ENCODE results near the gene FAM131B. TPM values are rescaled to one million over a fixed set of nuclear protein-coding genes. Genes with fewer than 3 reads are reported as not detected.

FAM131B gene
- total RNA-seq, 1 experiment from 2014 or later, result 17.3 TPM

- no peak overlapping the region for H3K27ac ChIP-seq (ENCODE audit: insufficient read length, low read depth, low read length)
- H4K5ac ChIP-seq (ENCODE audit: insufficient read length, low read depth, low read length), result no peak overlapping the region
- peaks cover 18 to 19% of the 10 kb centered on the region in 2 experiments for H3K4me1 Mint-ChIP-seq
Observed at GRCh38 chr7:143363016-143363937, 764 bp upstream of the FAM131B start.

More at GRCh38 chr7:143363016-143363937, 764 bp upstream of the FAM131B start:
- no peaks in the 10 kb centered on the region for H4K20me1 ChIP-seq (ENCODE audit: control insufficient read depth, insufficient read depth, insufficient read length)
- no peaks in the 10 kb centered on the region for H3K79me1 ChIP-seq (ENCODE audit: insufficient read depth, low read depth, low read length, poor library complexity, severe bottlenecking)
- peaks cover 7% of the 10 kb centered on the region for H3K23me2 ChIP-seq (ENCODE audit: insufficient read length, low read depth, low read length, poor library complexity, severe bottlenecking)
- no peak for TF ChIP-seq CTCF (conservative IDR thresholded peaks at IDR 0.05)
- H3K4ac ChIP-seq (ENCODE audit: low read depth, low read length), result no peak overlapping the region
- no peak overlapping the region for H4K91ac ChIP-seq (ENCODE audit: insufficient read length, low read depth, low read length)
- no peak overlapping the region for H2AFZ ChIP-seq (ENCODE audit: low read length)
- H3T11ph ChIP-seq (ENCODE audit: low read length), result no peak overlapping the region
- no peak overlapping the region for H2BK20ac ChIP-seq (ENCODE audit: low read depth, low read length, poor library complexity, severe bottlenecking)
- no peak overlapping the region for H2AK5ac ChIP-seq (ENCODE audit: insufficient read length, low read length)
- Mint-ChIP-seq H3K4me3 (peak overlapping the region; percentile 76 to 79), H3K36me3 (ENCODE audit: insufficient read depth in 1 of 3, low read depth in 3 of 3) (peaks cover 12 to 22% (median 19%) of the 10 kb centered on the region in 3 experiments), H3K9me3 (no peaks in the 10 kb centered on the region), H3K27me3 (ENCODE audit: low read depth) (peaks cover 45% of the 10 kb centered on the region), H3K27ac (no peak overlapping the region)
- no CpG with 5 or more reads among the region's 19 CpGs for WGBS (ENCODE audit: extremely low coverage, insufficient read length, low lambda C conversion rate)
- H4K8ac ChIP-seq (replicated peaks; ENCODE audit: insufficient read length, low read depth, low read length), result no peak overlapping the region
- H3K9ac ChIP-seq (ENCODE audit: extremely low read depth, insufficient read length, low read length), result peak overlapping the region; percentile 0
- H3K4me2 ChIP-seq (ENCODE audit: insufficient read depth, insufficient read length, low read length), result peak overlapping the region; percentile 57
- H3K4me1 ChIP-seq (ENCODE audit: insufficient read depth, low read length), result 0 out of 2 replicates have a peak, but pooled peaks cover 2% of the 10 kb centered on the region
- H3K14ac ChIP-seq (ENCODE audit: insufficient read depth, low read length), result no peak overlapping the region
- H3K18ac ChIP-seq (ENCODE audit: insufficient read length, low read depth, low read length), result no peak overlapping the region
- peaks cover 6% of the 10 kb centered on the region; the same call in 1 of the 2 replicates for H3K27me3 ChIP-seq (ENCODE audit: insufficient read depth, low read length)
- H2BK15ac ChIP-seq (ENCODE audit: low read depth, low read length), result no peak overlapping the region
- no peaks in the 10 kb centered on the region for H3K9me3 ChIP-seq (ENCODE audit: control insufficient read depth, low read depth, low read length)
- no peak overlapping the region for H3K56ac ChIP-seq (ENCODE audit: insufficient read length, low read depth, low read length)
- H2BK12ac ChIP-seq (ENCODE audit: insufficient read length, low read depth, low read length), result no peak overlapping the region
- H2BK120ac ChIP-seq (ENCODE audit: low read depth, low read length, poor library complexity, severe bottlenecking), result no peak overlapping the region
- H3K79me2 ChIP-seq (ENCODE audit: insufficient read depth, low read length), result no peaks in the 10 kb centered on the region
- no peak overlapping the region for H3K23ac ChIP-seq (ENCODE audit: insufficient read length, low read depth, low read length)
- H2BK5ac ChIP-seq (ENCODE audit: insufficient read length, low read length), result no peak overlapping the region
- peak; percentile 33 for DNase-seq
